GM21515 (cell line): ENCODE measurements around the gene TBC1D2.
"Not testable (repeated sequence)": the region's sequence is repeated elsewhere in the genome, so short reads cannot be mapped to it uniquely, and the experiment has no call there.

ENCODE experiments used
- ATAC-seq: cut with Tn5 transposase; IDR thresholded peaks from one replicate; pipeline ENCODE4 v1.9.1; 2021; ENCODE audit not compliant: unreplicated experiment

Gene TBC1D2

GRCh38 chr9:98191671-98192502, 63.6 kb downstream of the TBC1D2 start:
- ATAC-seq: no peak

GRCh38 chr9:98191181-98191608, 64.3 kb downstream of the TBC1D2 start:
- ATAC-seq: no peak

DNA sequence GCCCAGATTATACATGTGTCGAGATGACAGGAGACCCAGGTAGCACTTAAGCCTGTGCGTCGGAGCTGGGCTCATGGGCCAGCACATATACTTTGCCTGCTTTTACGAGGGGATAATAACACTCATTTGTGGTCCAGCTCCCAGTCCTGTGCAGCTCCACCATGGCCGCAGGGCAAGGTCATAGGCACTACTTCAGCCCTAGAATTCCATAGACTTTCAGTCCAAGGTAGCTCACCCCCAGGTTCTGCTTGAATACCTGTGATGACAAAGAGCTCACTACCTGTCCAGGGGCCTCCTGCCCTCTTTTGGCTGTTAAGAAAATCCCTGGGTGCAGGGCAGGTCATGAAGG, 64.7 kb downstream of the TBC1D2 start:
- ATAC-seq: no peak

DNA sequence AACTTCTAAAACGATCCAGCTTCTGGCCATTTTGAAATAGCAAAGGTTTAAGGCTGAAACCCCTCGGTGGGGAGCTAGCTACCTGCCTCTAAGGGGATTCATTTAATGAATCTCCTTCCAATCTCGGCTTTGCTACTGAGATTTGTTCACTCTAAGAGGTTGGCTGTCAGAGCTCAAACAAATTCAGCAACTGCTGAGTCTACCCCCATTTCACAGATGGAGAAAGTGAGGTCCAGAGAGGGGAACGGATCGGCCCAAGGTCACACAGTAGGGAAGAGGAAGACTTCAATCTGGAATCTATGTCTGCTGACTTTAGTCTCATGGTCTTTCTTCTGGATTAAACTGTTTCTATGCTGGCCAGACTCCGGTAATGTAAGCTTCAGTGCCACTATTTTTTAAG, 66.0 kb downstream of the TBC1D2 start:
- no peak for ATAC-seq

GRCh38 chr9:98187926-98188325, 67.5 kb downstream of the TBC1D2 start:
- no peak for ATAC-seq

DNA sequence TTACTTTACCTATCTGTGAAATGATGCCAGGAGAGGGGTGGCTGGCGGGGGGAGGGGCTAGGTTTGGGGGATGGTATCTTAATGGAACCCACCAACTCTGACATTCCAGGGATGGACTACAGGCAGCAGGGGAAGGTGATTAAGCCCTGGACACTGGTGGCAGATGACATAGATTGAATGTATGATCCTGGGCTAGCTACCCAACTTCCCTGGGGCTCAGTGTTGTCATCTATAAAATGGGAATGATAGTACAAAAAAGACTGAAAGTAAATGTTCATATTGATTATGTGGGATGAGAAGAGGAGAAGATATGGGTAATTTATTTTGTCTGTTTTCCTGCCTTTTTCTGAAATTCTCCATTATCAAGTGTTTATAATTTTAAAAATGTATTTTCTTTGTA, 69.2 kb downstream of the TBC1D2 start:
- no peak for ATAC-seq

- no peak for ATAC-seq
Observed at GRCh38 chr9:98185611-98186171, 69.8 kb downstream of the TBC1D2 start.

DNA sequence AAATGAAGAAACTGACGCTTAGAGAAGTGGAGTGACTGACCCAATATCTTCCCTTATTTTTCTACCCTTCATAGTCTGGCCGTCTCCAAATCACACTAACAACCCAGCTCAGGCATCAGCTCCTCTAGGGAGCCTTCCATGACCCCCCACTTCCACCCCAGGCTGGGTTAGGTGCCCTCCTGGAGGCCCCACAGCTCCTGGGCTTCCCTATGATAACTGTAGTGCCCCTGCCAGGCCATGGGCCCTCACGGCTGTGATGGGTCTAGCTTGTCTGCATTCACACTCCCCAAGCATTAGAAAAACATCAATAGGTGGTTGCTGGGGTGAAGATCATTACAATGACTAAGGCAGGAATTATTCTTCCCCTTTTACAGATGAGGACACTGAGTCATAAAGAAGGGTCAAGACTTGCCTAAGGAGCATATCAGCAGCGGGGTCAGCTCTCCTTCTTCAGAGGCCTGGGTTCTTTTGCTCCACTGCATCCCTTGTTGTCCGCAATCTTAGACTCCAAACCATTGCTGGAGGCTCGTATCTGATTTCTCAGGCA, 70.4 kb downstream of the TBC1D2 start:
- no peak for ATAC-seq

GRCh38 chr9:98184326-98184725, 71.1 kb downstream of the TBC1D2 start:
- no peak for ATAC-seq

- ATAC-seq: no peak
Observed at GRCh38 chr9:98182889-98183599, 72.4 kb downstream of the TBC1D2 start.

DNA sequence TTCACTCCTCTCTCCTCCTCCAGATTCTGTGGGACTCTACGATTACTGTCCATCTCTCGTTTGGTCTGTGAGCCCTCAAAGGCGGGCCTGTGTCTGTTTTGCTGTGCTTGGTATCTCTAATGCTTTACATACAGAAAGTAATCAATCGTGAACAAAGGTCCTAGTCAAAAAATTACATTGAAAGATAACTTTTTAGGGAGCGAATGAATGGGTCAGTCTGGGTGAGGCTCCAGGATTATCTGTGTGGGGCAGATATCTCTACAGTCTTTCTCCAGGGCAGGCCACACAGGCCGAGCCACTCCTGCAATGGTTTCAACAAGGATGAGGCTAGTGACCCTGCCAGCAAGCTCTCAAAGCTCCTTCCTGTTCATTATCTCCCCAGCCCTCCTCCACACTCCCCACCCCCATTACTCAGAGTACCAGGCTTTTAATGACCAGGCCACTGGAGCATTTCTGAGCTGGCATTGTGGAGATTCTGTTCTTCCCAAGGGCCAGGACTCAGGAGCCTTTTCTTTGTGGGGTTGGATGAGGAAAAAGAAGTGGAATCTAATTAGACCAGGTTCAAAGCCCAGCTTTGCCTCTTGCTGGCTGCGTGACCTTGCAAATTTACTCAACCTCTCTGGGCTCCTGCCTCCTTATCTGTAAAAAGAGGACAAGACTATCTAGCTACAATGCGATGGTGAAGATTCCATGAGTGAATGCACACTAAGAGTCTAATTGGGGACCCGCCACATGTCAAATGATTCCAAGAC, 73.2 kb downstream of the TBC1D2 start:
- no peak for ATAC-seq

DNA sequence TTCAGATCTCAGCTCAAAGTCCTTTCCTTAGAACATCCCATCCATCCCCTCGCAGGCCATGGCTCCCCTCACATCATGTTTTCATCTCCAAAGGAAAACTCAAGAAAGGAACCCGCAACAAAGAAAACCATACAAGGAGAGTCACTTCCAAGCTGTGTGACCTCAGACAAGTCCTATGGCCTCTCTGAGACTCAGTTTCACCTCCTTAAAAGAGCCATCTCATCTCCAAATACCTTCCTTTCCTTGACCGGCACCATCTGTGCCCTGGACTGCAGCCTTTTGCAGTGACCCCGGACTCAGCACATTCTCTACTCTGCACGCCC, 73.7 kb downstream of the TBC1D2 start:
- ATAC-seq: no peak

DNA sequence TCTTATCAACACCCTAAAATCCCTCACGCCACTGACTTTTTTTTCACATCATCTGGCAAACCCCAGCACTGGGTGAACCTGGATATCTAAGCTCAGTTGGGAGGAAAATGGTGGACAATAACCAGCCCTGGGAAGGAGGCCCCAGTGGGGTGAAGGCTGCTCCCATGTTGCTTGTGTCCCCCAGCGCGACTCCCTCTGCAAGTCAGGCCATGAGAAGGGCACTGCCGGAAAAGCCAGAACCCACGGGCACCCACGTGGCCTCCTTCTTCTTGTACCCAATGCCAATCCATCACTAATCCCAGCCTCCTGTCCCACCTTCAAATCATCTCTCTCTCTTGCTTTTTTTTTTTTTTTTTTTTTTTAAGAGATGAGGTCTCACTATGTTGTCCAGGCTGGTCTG, 74.5 kb downstream of the TBC1D2 start:
- no peak for ATAC-seq

DNA sequence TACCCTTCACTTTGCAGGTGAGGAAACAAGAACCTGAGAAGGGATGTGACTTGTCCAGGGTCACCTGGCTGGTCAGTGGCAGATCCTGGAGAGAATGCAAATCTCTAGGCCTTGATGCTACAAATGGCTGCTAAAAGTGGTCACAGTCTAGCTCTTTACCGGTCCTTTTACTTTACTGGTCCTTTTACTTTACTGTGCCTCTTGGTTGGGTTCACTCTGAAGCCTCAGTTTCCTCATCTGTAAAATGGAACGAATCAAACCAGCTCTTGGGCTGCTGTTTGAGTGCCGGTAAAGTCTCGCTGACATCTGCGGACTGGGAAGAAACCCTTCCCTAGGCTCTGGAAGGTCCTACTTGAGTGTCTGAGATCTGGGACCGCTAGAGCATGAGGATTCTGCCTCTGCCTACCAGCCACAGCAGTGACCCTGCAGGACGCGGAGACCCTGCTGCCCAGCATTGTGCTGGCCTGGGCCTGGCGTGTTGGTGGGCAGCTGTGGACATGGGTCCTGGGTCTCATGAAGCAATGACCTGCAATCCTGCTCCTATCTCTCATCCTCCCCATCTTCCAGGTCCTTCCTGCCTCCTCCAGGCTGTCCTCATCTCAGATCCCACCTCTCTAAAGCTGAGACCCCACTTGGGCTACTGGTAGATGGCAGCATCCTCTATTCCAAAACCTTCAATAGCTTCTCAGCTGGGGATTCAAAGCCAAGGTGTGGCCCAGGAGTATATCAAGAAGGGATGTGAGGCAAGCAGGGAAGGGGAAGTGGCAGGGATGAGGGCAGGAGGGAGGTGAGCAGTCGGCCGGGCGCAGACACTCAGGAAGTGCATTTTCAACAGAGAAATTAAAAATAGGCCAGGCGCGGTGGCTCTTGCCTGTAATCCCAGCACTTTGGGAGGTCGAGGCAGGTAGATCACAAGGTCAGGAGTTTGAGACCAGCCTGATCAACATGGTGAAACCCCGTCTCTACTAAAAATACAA, 76.3 kb downstream of the TBC1D2 start:
- no peak for ATAC-seq

- ATAC-seq: no peak
Observed at GRCh38 chr9:98176391-98177259, 78.8 kb downstream of the TBC1D2 start.

DNA sequence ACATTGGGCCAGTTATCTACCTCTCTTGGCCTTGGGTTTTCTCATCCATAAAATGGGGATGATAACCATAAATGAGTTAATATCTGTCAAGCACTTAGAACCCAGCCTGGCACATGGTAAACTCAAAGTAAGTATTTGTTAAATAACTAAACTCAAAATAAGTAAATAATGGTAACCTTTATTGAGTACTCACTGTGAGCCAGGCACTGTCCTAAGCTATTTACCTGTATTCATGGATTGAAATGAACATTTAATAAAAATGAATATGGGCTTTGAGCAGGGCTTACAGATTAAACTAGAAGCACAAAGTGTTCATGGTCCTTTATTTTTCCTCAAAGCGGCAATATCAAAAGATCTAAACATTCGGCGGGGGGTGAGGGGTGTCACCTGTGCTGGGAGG, 79.7 kb downstream of the TBC1D2 start:
- no peak for ATAC-seq

DNA sequence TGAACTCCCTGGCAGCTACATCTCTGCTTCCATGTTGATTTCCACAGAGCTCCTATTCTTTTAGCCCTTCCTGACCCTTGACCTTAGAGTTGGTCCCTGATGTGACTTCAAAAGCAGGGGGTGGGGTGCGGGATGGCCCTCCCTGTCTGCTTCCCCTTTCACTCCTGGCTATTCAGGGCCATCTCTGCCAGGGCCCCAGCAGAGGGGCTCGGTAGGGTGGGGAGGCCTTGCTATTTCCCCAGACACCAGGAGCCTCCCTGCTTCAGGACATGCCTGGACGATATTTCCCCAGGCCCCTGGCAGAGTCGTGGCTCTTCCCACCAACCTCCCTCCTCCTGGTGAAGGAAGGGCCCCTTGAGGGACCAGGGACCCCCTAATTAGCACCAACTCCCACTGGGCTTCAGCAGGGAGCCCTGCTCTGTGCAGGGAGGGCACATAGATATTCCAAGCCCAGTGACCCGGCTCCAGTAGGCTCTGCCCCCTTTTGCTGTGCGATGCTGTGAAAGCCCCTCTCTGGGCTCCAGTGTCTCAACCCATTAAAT, 80.3 kb downstream of the TBC1D2 start:
- ATAC-seq: no peak

GRCh38 chr9:98174502-98174918, 80.9 kb downstream of the TBC1D2 start:
- not testable (repeated sequence) for ATAC-seq

DNA sequence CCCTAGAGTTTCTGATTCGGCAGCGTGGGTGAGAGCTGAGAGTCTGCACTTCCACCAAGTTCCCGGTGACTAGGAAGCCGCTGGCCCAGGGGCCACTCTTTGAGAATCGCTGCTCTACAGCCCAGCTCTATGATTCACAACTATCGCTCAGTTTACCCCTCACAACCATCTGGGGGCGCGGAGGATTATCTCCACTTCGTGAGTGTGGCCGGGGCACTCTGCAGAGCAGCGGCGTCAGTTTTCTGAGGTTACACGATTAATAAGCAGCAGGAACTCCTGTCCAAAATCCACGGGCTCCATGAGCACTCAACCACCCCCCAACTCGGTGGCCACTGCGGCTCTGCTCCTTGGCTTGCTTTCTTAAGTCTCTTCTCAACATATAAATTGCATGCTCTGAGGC, 82.3 kb downstream of the TBC1D2 start:
- no peak for ATAC-seq
